IMR-90 (cell line): ENCODE data around the gene SRSF5. TPM values are rescaled to one million over a fixed set of nuclear protein-coding genes. Genes with fewer than 3 reads are reported as not detected.

ENCODE experiments used
- ATAC-seq: fragments of 200-7000 bp; cut with Tn5 transposase; 2 replicates; pipeline ENCODE4 v1.9.1; 2020; ENCODE audit warnings: low read depth, mild to moderate bottlenecking, moderate library complexity
- BruUV-seq: library from RNA; stranded (reverse); fragments of 400-500 nt; replicated peaks from 2 replicates; lab custom pipeline; 2021; lab: Mats Ljungman, UMichigan
- CTCF ChIA-PET: fragments of 300-600 bp; formaldehyde crosslinking; extraction: SDS; loops from one replicate; lab custom pipeline; 2021; ENCODE audit warnings: antibody characterized with exemption; lab: Yijun Ruan, JAX
- POLR2A ChIA-PET: fragments of 300-600 bp; sonication (Branson Sonifier 250); formaldehyde crosslinking; loops from one replicate; lab custom pipeline; 2022; ENCODE audit warnings: antibody characterized with exemption; ENCODE audit not compliant: unreplicated experiment; lab: Charles Lee
- DNase-seq: peaks from one replicate; pipeline ENCODE4 v3.0.0; 2013
- H2AFZ ChIP-seq: replicated peaks from 2 replicates; pipeline ENCODE3; 2013; ENCODE audit warnings: low read length, mild to moderate bottlenecking; ENCODE audit not compliant: poor library complexity
- H2AK5ac ChIP-seq: 2 replicates; pipeline ENCODE4 v1.6.1; 2013; ENCODE audit warnings: low read depth, low read length, inconsistent platforms
- H2AK9ac ChIP-seq: replicated peaks from 2 replicates; pipeline ENCODE3; 2013; ENCODE audit warnings: mild to moderate bottlenecking, low read depth, low read length, moderate library complexity; ENCODE audit not compliant: poor library complexity
- H2BK120ac ChIP-seq: 2 replicates; pipeline ENCODE4 v1.6.1; 2013; ENCODE audit warnings: low read depth, low read length, inconsistent platforms
- H2BK15ac ChIP-seq: 3 replicates; pipeline ENCODE4 v1.6.1; 2013; ENCODE audit warnings: low read depth, low read length, inconsistent platforms
- H2BK20ac ChIP-seq: 2 replicates; pipeline ENCODE4 v1.6.1; 2013; ENCODE audit warnings: low read depth, mild to moderate bottlenecking, inconsistent platforms, low read length, moderate library complexity
- H2BK5ac ChIP-seq: 2 replicates; pipeline ENCODE4 v1.6.1; 2013; ENCODE audit warnings: mild to moderate bottlenecking, low read depth, low read length, inconsistent platforms; ENCODE audit not compliant: poor library complexity, severe bottlenecking
- H3K14ac ChIP-seq: replicated peaks from 2 replicates; pipeline ENCODE4 v1.6.1; 2013; ENCODE audit warnings: low read depth, low read length, inconsistent platforms
- H3K18ac ChIP-seq: 2 replicates; pipeline ENCODE4 v1.6.1; 2013; ENCODE audit warnings: low read depth, low read length, control low read depth
- H3K23ac ChIP-seq: 2 replicates; pipeline ENCODE4 v1.6.1; 2013; ENCODE audit warnings: low read depth, low read length, inconsistent platforms
- H3K27ac ChIP-seq: 2 replicates; pipeline ENCODE4 v1.5.1; 2013; ENCODE audit warnings: mild to moderate bottlenecking, control low read depth, low read length; ENCODE audit not compliant: insufficient read depth
- H3K27me3 ChIP-seq: 2 replicates; pipeline ENCODE4 v1.6.1; 2013; ENCODE audit warnings: low read length; ENCODE audit not compliant: control insufficient read depth, insufficient read depth
- H3K36me3 ChIP-seq: 2 replicates; pipeline ENCODE4 v1.6.1; 2013; ENCODE audit warnings: low read length, mixed read lengths; ENCODE audit not compliant: control insufficient read depth, insufficient read depth
- H3K4ac ChIP-seq: 2 replicates; pipeline ENCODE4 v1.6.1; 2013; ENCODE audit warnings: low read depth, low read length, inconsistent platforms
- H3K4me1 ChIP-seq: 2 replicates; pipeline ENCODE4 v1.6.1; 2013; ENCODE audit warnings: low read length, mixed read lengths; ENCODE audit not compliant: control insufficient read depth, insufficient read depth
- H3K4me2 ChIP-seq: 2 replicates; pipeline ENCODE4 v1.6.1; 2013; ENCODE audit warnings: low read depth, mild to moderate bottlenecking, control low read depth, low read length, moderate library complexity
- H3K4me3 ChIP-seq: 2 replicates; pipeline ENCODE4 v1.5.1; 2013; ENCODE audit warnings: low read depth, mild to moderate bottlenecking, control low read depth, low read length, moderate library complexity; ENCODE audit not compliant: insufficient read depth
- H3K56ac ChIP-seq: 2 replicates; pipeline ENCODE4 v1.6.1; 2013; ENCODE audit warnings: low read length, inconsistent platforms; ENCODE audit not compliant: insufficient read depth; ENCODE audit errors: extremely low read depth
- H3K79me1 ChIP-seq, 2 experiments: 2 replicates each; pipeline ENCODE4 v1.6.1; 2013; ENCODE audit warnings: low read length in 2 of 2, inconsistent platforms in 1 of 2, low read depth in 1 of 2
- H3K9ac ChIP-seq: 2 replicates; pipeline ENCODE4 v1.6.1; 2013; ENCODE audit warnings: low read depth, low read length, control low read depth
- H3K9me1 ChIP-seq: 2 replicates; pipeline ENCODE4 v1.6.1; 2013; ENCODE audit warnings: low read length, inconsistent platforms; ENCODE audit not compliant: insufficient read depth
- H3K9me3 ChIP-seq: 2 replicates; pipeline ENCODE4 v1.6.1; 2013; ENCODE audit warnings: low read length; ENCODE audit not compliant: control insufficient read depth, insufficient read depth
- H4K20me1 ChIP-seq: 2 replicates; pipeline ENCODE4 v1.6.1; 2013; ENCODE audit warnings: low read length, inconsistent platforms; ENCODE audit not compliant: insufficient read depth
- H4K5ac ChIP-seq: 2 replicates; pipeline ENCODE4 v1.6.1; 2013; ENCODE audit warnings: mild to moderate bottlenecking, low read depth, low read length, control low read depth
- H4K8ac ChIP-seq, 2 experiments: 2 replicates each; pipeline ENCODE4 v1.6.1; 2013; ENCODE audit warnings: low read depth in 2 of 2, low read length in 2 of 2, control low read depth in 1 of 2, inconsistent platforms in 1 of 2
- H4K91ac ChIP-seq: 2 replicates; pipeline ENCODE4 v1.6.1; 2013; ENCODE audit warnings: low read depth, low read length, inconsistent platforms; ENCODE audit not compliant: insufficient read depth
- CHD1 ChIP-seq: IDR thresholded peaks from 2 replicates; pipeline ENCODE4 v1.6.1; 2012; ENCODE audit warnings: low read depth, low read length, improper control_type of control experiment
- MAFK ChIP-seq: IDR thresholded peaks from 2 replicates; pipeline ENCODE4 v1.6.1; 2012; ENCODE audit warnings: low read depth, low read length, improper control_type of control experiment
- MAZ ChIP-seq: IDR thresholded peaks from 2 replicates; pipeline ENCODE4 v1.6.1; 2012; ENCODE audit warnings: low read depth, mild to moderate bottlenecking, low read length, improper control_type of control experiment, moderate library complexity, borderline replicate concordance
- MXI1 ChIP-seq: IDR thresholded peaks from 2 replicates; pipeline ENCODE4 v1.6.1; 2012; ENCODE audit warnings: low read depth, mild to moderate bottlenecking, low read length, moderate library complexity, borderline replicate concordance
- NFE2L2 ChIP-seq: fragments of 150-350 bp; IDR thresholded peaks from 2 replicates; pipeline ENCODE4 v1.6.1; 2016; ENCODE audit warnings: low read depth, mild to moderate bottlenecking, low read length
- RCOR1 ChIP-seq: IDR thresholded peaks from 2 replicates; pipeline ENCODE4 v1.6.1; 2012; ENCODE audit warnings: mild to moderate bottlenecking, low read length, improper control_type of control experiment; ENCODE audit not compliant: insufficient replicate concordance
- SMC3 ChIP-seq: fragments of 150-350 bp; IDR thresholded peaks from 2 replicates; pipeline ENCODE4 v1.6.1; 2016; ENCODE audit warnings: low read depth, mild to moderate bottlenecking, antibody characterized with exemption, low read length, moderate library complexity
- WGBS, 2 experiments: methylation state at CpG; one replicate each; pipeline versions ENCODE4 v1.1.5 to v1.1.7; 2013; ENCODE audit warnings: missing lambda C conversion rate in 2 of 2; ENCODE audit not compliant: insufficient read length in 1 of 2; ENCODE audit errors: extremely low coverage in 2 of 2; 5-methylcytosine and 5-hydroxymethylcytosine counted together
- dilution Hi-C: fragments of 300-500 bp; cut with HindIII; formaldehyde crosslinking; loops from one replicate; pipeline ENCODE4 v1.14.3; 2018; ENCODE audit warnings: low sequenced_read_pairs; ENCODE audit not compliant: unreplicated experiment
- in situ Hi-C: fragments of 300-500 bp; cut with MboI; formaldehyde crosslinking; loops from 3 replicates; pipeline ENCODE4 v1.14.3; 2019; ENCODE audit warnings: low sequenced_read_pairs, inconsistent platforms, mixed read lengths
- intact Hi-C: fragments of 100-400 bp; cut with micrococcal nuclease; formaldehyde crosslinking; loops from 2 replicates; pipeline ENCODE4 v1.10.0; 2022
- polyA plus RNA-seq, 3 experiments: library from polyadenylated mRNA; depleted of rRNA; stranded (reverse); fragments of >200 nt; gene quantifications; 2 replicates each; pipeline ENCODE4 v1.2.3, GENCODE V29; 2012; ENCODE audit warnings: low replicate concordance in 1 of 3
- total RNA-seq: library from RNA; depleted of rRNA; stranded (reverse); fragments of >200 nt; gene quantifications from 2 replicates; pipeline ENCODE4 v1.2.3, GENCODE V29; 2012
- TF ChIP-seq, protein P1 (sequence below): conservative IDR thresholded peaks from 2 replicates; pipeline ENCODE4 v1.5.1; 2012; ENCODE audit warnings: mild to moderate bottlenecking, low read depth, low read length, improper control_type of control experiment
- TF ChIP-seq, protein P2 (sequence below): fragments of 150-350 bp; IDR thresholded peaks from 2 replicates; pipeline ENCODE4 v1.6.1; 2017; ENCODE audit warnings: mild to moderate bottlenecking, antibody characterized with exemption, low read length, low read depth

Gene SRSF5
- total and polyA plus RNA-seq, 2 of the 4 experiments (the other 2 are of a cell fraction): 29.4 to 229 TPM

DNA sequence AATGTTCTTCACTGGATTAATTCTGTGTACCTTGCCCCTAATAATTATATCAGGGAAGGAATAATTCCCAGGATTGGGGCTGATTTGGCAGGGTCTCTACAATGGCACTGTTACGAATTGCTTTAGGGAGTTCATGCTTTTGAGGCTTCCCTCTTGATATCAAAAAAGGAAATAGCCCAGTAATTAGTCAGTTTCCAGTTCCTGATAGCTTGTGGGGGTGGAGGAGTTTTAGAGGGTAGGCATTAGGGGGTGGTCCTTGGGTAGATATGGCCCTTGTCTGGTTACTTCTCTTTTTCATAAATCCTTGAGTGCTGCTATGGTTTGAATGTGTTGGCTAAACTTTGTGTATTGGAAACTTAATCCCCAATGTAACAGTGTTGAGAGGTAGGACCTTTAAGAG is 6.1 kb upstream of the SRSF5 start:
- Histone ChIP-seq H2BK120ac (no peak overlapping the region), H4K91ac (no peak overlapping the region), H3K9me1 (no peaks in the 10 kb centered on the region), H3K4me3 (no peak overlapping the region), H2AFZ (no peak overlapping the region), H3K23ac (no peak overlapping the region), H3K9me3 (no peaks in the 10 kb centered on the region), H3K36me3 (no peaks in the 10 kb centered on the region), H3K27ac (no peak overlapping the region), H3K4me1 (no peaks in the 10 kb centered on the region), H2AK9ac (no peak overlapping the region), H3K27me3 (no peaks in the 10 kb centered on the region), H3K18ac (no peak overlapping the region), H3K14ac (no peak overlapping the region), H2BK20ac (no peak overlapping the region), H3K56ac (no peak overlapping the region; the same call in 1 of the 2 replicates), H3K4ac (no peak overlapping the region), H3K79me1 (no peaks in the 10 kb centered on the region), H3K9ac (no peak overlapping the region), H2AK5ac (no peak overlapping the region), H2BK5ac (no peak overlapping the region), H4K20me1 (no peaks in the 10 kb centered on the region), H4K5ac (no peak overlapping the region), H3K4me2 (no peak overlapping the region), H2BK15ac (no peak overlapping the region), H4K8ac (no peak overlapping the region)
- TF ChIP-seq NFE2L2: no peak
- TF ChIP-seq, protein P1, sequence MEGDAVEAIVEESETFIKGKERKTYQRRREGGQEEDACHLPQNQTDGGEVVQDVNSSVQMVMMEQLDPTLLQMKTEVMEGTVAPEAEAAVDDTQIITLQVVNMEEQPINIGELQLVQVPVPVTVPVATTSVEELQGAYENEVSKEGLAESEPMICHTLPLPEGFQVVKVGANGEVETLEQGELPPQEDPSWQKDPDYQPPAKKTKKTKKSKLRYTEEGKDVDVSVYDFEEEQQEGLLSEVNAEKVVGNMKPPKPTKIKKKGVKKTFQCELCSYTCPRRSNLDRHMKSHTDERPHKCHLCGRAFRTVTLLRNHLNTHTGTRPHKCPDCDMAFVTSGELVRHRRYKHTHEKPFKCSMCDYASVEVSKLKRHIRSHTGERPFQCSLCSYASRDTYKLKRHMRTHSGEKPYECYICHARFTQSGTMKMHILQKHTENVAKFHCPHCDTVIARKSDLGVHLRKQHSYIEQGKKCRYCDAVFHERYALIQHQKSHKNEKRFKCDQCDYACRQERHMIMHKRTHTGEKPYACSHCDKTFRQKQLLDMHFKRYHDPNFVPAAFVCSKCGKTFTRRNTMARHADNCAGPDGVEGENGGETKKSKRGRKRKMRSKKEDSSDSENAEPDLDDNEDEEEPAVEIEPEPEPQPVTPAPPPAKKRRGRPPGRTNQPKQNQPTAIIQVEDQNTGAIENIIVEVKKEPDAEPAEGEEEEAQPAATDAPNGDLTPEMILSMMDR: no peak
- TF ChIP-seq SMC3: no peak
- no peak for TF ChIP-seq CHD1
- no peak for TF ChIP-seq MAZ
- TF ChIP-seq RCOR1: no peak
- TF ChIP-seq MXI1: no peak
- TF ChIP-seq MAFK: no peak
- TF ChIP-seq, protein P2, sequence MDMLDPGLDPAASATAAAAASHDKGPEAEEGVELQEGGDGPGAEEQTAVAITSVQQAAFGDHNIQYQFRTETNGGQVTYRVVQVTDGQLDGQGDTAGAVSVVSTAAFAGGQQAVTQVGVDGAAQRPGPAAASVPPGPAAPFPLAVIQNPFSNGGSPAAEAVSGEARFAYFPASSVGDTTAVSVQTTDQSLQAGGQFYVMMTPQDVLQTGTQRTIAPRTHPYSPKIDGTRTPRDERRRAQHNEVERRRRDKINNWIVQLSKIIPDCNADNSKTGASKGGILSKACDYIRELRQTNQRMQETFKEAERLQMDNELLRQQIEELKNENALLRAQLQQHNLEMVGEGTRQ: no peak
- 83% methylated on average over 1 of the region's 1 CpG; no CpG with 5 or more reads in 1 of the 2 experiments for WGBS, 2 experiments
- POLR2A ChIA-PET: no interaction called here
- CTCF ChIA-PET: no interaction called here
- ATAC-seq (no peak), DNase-seq (no peak)
- in situ Hi-C loops (no loop called here), dilution Hi-C loops (no loop called here), intact Hi-C loops (no loop called here)
- BruUV-seq: no TSS peak
